ENCODE results near the gene CCDC200.
"Not testable (repeated sequence)": the region's sequence is repeated elsewhere in the genome, so short reads cannot be mapped to it uniquely, and the experiment has no call there.

Gene CCDC200

DNA sequence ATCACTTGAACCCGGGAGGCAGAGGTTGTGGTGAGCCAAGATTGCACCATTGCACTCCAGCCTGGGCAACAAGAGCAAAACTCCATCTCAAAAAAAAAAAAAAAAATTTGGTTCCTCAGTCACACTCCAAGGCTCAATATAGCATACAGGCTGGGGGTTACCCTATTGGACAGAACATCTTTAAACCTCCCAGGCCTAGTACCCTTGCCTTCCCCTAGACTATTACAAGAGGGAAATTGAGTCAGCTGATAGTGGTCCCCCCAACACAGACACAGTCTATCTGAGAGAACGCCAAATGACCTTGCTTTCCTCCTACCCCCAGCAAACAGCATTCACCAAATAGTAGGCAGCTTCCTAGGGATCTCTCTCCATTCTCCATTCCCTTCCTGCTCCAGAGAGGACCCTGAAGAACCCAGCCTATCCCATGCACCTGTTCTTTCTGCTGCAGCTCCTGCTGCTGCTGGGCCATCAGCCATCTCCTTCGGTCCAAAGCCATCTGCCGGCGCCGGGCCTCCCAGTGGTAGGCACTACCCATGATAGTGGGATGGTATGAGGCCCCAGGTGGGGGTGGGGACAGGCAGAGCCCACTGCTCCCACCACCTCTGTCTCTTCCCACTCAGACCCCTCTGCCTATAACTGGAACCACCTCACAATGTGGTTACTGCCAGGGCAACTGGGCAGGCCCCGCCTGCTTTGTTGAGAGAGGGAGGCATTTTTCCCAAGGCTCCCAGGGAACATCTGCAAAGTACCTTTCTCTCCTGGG, at the start of gene CCDC200:
CCDC200 (minus strand) TSS at position 604 of the 763 bp plus-strand sequence; CDS start at position 535, 69 bp downstream.
- not testable (repeated sequence) for DNase-seq

DNA sequence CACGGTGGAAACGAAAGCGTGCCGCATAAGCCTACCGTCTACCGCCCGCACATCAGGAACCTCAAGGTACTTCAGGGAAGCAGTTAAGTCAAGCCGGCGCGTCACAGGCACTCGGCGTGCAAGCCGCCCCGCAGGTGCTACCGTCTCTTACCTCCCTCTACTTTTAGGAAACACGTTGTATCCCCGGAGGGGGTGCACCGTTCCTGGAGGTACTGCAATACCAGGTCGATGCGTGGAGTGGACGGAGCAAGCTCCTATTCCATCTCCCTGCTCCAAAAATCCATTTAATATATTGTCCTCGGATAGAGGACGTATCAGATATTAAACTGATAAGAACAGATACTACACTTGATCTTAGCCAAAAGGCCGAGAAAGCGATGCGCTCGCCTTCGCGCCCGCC, 44.5 kb upstream of the CCDC200 start:
- DNase-seq, result not testable (repeated sequence)

DNA sequence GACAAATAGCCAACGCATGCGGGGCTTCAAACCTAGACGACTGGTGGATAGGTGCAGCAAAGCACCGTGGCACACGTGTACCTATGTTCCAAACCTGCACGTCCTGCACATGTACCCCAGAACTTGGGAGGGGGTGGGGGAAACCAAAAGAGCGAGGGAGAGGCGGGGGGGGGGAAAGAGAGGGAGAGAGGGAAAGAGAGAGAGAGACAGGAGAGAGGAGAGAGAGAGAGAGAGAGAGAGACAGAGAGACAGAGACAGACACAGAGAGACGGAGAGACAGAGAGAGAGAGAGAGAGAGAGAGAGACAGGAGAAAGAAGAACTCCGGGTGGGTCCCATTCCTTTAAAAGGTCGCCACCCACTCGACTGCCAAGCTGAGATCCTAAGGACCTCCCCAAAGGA, 44.1 kb upstream of the CCDC200 start:
- not testable (repeated sequence) for DNase-seq

DNA sequence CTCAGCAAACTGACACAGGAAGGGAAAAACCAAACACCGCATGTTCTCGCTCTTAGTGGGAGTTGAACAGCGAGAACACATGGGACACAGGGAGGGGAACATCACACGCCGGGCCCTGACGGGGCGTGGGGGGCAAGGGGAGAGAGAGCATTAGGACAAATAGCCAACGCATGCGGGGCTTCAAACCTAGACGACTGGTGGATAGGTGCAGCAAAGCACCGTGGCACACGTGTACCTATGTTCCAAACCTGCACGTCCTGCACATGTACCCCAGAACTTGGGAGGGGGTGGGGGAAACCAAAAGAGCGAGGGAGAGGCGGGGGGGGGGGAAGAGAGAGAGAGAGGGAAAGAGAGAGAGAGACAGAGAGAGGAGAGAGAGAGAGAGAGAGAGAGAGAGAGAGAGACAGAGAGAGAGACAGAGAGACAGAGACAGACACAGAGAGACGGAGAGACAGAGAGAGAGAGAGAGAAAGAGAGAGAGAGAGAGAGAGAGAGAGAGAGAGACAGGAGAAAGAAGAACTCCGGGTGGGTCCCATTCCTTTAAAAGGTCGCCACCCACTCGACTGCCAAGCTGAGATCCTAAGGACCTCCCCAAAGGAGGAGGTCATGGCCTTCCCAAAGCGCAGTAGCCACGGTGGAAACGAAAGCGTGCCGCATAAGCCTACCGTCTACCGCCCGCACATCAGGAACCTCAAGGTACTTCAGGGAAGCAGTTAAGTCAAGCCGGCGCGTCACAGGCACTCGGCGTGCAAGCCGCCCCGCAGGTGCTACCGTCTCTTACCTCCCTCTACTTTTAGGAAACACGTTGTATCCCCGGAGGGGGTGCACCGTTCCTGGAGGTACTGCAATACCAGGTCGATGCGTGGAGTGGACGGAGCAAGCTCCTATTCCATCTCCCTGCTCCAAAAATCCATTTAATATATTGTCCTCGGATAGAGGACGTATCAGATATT, 42.4 kb upstream of the CCDC200 start:
- not testable (repeated sequence) for DNase-seq

DNA sequence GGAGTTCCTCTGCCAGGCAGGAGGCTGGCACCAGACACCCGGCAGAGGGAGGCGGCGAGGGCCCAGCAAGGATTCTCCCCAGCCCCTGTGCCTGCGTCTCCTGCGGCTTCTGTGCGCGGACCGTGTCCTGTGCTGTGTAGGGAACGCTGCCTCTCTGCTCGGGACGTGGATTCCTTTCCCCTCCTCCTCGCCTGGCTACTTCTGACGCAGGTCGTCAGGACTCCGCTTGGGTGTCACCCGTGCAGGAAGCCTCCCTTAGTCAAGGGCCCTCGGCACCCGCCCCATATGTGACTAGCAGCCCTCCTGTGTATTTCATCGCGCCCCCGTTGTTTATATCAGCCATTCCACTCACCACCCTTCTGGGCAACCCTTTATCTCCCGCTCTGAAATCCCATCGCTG, 18.0 kb upstream of the CCDC200 start:
- not testable (repeated sequence) for DNase-seq

DNA sequence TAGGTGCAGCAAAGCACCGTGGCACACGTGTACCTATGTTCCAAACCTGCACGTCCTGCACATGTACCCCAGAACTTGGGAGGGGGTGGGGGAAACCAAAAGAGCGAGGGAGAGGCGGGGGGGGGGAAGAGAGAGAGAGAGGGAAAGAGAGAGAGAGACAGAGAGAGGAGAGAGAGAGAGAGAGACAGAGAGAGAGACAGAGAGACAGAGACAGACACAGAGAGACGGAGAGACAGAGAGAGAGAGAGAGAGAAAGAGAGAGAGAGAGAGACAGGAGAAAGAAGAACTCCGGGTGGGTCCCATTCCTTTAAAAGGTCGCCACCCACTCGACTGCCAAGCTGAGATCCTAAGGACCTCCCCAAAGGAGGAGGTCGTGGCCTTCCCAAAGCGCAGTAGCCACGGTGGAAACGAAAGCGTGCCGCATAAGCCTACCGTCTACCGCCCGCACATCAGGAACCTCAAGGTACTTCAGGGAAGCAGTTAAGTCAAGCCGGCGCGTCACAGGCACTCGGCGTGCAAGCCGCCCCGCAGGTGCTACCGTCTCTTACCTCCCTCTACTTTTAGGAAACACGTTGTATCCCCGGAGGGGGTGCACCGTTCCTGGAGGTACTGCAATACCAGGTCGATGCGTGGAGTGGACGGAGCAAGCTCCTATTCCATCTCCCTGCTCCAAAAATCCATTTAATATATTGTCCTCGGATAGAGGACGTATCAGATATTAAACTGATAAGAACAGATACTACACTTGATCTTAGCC, 12.4 kb upstream of the CCDC200 start:
- DNase-seq, result not testable (repeated sequence)

DNA sequence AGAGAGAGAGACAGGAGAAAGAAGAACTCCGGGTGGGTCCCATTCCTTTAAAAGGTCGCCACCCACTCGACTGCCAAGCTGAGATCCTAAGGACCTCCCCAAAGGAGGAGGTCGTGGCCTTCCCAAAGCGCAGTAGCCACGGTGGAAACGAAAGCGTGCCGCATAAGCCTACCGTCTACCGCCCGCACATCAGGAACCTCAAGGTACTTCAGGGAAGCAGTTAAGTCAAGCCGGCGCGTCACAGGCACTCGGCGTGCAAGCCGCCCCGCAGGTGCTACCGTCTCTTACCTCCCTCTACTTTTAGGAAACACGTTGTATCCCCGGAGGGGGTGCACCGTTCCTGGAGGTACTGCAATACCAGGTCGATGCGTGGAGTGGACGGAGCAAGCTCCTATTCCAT, 11.2 kb upstream of the CCDC200 start:
- DNase-seq, result not testable (repeated sequence)

DNA sequence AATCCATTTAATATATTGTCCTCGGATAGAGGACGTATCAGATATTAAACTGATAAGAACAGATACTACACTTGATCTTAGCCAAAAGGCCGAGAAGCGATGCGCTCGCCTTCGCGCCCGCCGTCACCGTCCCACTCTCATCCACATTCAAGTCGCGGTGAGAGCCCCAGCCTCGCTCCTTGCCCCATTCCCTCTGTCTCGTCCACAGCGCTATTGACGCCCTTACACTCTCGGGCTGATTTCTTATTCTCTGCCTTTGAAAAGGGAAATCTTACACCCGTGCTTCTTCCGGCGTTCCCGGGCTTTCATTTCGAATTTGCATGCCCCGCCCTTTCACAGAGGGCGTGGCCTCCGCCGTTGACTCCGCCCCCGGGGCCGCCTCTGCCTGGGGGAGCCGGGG, 5.5 kb upstream of the CCDC200 start, which contains the start of gene RNU2-1:
RNU2-1 (minus strand) TSS at position 101 of the 400 bp plus-strand sequence.
- not testable (repeated sequence) for DNase-seq

DNA sequence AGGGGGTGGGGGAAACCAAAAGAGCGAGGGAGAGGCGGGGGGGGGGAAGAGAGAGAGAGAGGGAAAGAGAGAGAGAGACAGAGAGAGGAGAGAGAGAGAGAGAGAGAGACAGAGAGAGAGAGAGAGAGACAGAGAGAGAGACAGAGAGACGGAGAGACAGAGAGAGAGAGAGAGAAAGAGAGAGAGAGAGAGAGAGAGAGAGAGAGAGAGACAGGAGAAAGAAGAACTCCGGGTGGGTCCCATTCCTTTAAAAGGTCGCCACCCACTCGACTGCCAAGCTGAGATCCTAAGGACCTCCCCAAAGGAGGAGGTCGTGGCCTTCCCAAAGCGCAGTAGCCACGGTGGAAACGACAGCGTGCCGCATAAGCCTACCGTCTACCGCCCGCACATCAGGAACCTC, 4.8 kb upstream of the CCDC200 start:
- DNase-seq, result not testable (repeated sequence)

DNA sequence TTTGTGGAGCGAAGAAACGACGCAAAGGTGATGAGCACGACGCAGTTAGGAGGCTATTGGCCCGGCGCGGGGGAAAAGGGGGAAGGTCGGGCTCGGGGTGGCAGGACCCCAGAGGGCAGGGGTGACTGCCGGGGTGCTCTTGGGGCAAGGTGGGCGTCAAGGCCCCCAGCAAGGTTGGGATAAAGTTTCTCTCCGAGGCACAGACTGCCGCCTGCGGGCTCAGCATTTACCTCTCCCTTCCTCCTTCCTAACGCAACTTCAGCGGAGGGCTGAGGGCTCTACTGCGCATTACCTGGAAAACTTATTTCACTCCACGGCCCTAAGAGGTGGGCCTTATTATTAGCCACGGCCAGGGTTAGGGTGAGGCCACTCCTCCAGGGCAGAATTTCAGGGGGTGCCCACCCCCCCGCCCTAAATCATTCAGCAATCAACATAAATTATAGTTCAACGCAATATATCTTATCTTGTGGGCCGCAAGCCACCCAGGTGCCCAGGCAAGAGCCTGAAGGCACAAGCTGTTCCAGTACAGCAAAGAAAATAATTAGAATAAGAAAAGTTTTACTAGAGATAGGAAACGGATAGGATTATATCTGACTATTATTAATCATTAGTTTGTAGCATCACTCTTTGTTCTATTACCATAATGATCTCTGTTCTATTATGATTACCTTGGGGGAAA, 3.7 kb upstream of the CCDC200 start:
- DNase-seq, result not testable (repeated sequence)

DNA sequence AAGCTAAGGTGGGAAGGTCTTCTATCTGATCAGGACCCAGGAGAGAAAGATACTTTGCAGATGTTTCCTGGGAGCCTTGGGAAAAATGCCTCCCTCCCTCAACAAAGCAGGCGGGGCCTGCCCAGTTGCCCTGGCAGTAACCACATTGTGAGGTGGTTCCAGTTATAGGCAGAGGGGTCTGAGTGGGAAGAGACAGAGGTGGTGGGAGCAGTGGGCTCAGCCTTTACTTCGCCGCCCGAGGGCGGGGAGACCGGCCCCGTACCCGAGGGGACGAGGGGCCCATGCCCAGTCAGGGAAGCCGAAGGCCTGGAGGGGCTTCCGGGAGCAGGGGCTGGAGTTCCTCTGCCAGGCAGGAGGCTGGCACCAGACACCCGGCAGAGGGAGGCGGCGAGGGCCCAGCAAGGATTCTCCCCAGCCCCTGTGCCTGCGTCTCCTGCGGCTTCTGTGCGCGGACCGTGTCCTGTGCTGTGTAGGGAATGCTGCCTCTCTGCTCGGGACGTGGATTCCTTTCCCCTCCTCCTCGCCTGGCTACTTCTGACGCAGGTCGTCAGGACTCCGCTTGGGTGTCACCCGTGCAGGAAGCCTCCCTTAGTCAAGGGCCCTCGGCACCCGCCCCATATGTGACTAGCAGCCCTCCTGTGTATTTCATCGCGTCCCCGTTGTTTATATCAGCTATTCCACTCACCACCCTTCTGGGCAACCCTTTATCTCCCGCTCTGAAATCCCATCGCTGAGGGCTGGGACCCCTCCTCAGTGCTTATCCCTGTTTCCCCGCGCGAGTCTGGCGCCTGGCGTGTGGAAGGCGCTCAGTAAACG, 3.0 kb upstream of the CCDC200 start:
- DNase-seq, result not testable (repeated sequence)

DNA sequence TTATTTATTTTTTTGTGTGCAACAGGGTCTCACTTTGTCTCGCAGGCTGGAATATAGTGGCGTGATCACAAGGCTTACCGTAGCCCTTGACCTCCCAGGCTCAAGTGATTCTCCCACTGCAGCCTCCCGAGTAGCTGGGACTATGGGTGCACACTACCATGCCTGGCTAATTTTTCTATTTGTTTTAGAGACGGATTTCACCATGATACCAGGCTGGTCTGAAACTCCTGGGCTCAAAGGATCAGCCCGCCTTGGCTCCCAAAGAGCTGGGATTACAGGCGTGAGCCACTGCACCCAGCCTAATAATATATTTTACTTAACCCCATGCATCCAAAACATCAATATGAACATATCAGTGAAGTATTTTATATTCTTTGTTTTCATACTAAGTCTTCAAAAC, 2.0 kb downstream of the CCDC200 start:
- no peak for DNase-seq

DNA sequence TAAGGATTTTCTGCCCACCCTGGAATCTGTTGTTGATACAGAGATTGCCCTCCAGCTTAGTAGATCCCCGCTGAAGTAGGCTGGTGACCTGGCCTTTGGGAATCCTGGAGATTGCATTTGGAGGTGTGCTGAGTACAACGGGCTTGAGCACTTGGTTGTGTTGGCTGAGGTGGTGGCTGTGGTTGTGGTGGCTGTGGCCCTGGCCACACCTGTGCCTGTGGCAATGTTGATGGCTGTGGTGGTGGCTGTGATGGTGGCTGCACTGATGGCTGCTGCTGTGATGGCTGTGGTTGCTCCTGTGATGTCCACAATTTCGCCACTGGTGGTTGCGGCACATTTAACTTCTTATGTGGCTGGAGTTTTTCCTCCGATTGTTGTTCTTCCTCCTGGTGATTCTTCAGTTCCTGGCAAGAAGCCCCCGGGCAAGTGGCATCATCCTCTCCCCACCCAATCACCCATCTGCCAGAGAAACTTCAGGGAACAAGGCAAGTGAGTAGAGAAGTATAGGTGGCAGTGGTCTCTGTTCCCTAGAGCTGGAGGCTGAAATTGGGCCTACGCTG, 4.2 kb downstream of the CCDC200 start:
- DNase-seq, result no peak

DNA sequence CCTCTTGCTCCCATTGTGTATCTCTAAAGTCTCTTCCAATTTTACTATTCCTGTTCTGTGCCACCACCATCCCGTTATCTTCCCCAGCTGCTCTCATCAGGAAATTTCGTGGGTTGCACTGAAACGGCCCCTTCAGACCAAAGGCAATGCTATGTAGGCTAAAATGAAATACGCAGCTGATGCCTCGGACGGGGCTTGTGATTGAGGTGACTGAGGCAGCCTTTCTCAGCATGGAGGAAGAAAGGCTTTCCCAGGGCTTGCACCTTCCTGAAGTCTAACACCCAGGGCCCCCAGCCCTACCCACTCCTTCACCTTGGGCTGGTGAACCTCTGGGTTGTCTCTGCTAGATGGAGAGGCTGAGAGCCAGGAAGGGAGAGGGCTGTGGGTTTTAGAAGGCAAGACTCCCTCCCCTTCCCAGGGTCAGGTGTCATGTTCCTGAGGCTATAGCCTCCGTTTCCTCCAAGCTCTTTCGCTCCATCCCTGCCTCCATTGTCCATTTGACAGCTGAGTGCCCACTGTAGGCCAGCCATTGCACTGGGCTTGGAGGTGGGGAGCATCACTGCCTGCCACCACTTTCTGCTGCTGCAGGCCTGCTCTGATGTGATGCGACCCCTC, 7.8 kb downstream of the CCDC200 start:
- no peak for DNase-seq

DNA sequence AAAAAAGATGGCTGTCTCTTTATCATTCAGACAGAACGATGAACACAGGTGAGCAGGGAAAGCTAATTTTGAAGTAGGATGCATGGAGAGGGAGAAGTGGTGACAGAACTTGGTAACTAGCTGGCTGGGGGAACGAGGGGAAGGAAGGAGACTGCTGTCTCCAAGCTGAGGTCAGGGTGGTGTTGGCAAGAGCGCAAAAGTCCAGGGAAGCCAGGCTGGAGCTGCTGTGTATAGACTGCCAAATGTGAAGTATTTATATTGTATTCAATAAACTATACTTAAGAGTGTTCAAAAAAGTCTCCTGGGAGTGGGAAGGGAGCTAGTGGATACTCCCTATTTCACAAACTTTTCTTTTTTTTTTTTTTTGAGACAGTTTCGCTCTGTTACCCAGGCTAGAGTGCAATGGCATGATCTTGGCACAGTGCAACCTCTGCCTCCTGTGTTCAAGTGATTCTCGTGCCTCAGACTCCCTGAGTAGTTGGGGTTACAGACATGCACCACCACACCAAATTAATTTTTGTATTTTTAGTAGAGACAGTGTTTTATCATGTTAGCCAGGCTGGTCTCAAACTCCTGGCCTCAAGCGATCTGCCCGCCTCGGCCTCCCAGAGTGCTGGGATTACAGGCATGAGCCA, 8.6 kb downstream of the CCDC200 start:
- DNase-seq, result no peak

DNA sequence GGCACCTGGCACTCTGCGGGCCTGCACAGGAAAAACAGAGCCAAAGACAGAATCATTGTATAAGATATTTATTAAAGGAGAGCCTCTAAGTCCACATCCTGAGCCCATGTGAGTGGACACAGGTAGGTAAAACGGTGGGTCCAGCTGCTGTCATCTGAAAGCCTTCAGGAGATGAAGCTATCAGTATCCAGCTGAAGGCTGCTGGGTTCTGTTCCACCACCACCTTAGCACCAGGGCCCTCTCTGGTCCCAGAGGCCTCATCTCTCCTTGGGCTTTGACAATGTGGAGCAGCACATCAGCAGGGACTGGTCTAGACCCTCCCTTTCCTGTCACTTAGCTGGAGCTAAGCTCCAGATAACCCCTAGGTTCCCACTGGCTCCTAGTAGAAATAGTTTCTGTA, 9.4 kb downstream of the CCDC200 start:
- no peak for DNase-seq

DNA sequence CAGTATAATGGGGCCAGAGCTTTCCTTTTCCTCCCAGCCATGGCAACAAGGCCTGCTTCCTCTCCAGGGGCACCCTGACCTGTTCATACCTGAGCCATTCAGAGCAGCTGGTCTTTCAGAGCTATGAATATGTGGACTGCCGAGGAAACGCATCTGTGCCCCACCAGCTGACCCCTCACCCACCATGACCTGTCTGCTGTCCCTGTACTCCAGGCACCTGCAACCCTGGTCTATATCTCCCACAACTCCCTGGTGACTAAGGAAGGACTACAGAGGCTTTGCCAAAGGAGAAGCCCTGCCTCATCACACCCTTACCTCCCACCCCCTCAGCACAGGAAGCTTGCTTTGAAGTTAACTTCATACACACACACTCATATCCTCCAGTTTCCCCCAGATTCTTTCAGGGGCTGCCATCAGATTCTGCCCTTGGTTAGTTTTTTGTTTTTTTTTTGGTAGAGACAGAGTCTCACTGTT, 10.8 kb downstream of the CCDC200 start:
- no peak for DNase-seq

DNA sequence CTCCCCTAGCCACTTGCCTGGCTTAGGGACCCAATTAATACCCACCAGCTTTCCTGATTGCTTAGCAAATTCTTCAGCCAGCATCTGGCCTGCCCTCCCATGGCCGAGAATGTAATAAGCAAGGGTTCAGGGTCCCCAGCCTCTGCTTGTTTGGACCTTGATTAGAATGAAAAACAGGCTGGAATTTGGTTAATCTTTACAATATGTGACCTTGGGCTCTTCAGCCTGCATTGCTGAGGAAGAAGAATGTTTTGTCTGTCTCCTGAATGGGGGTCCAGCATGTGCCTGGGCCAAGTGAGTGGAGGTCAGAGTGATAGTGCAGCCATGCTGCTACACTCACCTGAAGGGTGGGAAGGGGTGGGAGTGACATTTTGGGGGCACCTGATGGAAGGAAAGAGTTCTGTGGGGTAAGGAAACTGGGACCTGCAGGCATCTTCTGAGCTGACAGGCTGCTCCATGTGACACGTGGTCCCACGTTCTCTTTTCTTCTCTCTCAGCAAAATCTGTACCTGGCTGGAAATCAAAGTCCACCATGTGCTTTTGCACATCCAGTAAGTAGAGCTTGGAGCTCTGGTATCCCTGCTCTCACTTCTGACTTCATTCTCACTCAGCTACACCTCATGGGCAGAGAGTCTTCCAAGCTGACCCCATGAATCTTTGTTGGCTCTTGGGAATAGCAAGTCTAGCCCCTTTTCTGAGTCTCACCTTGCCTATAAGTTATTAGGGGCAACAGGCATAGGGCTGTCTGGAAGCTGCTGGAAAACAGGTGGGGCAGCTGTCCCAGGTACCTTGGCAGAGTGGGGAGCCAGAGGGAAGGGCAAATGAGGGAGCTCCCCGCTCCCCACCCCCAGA, 11.4 kb downstream of the CCDC200 start:
- DNase-seq, result no peak

DNA sequence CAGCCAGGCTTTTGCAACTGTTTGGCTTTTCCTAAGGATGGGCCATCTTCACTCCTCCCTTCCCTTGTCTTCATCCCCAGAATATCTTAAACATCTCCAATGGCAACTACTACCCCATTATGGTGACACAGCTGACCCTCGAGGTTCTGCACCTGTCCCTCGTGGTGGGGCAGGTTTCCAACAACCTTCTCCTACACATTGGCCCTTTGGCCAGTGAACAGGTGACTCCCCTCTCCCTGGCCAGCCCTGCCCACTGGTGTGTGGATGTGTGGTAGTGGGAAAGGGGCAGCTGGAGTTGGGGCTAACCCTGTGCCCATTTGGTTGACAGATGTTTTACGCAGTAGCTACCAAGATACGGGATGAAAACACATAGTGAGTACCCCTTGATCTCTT, 12.1 kb downstream of the CCDC200 start:
- DNase-seq, result no peak
